ENCODE data around the gene REL. TPM values are rescaled to one million over a fixed set of nuclear protein-coding genes. Genes with fewer than 3 reads are reported as not detected.

REL gene
- total and polyA plus RNA-seq, 2 of the 13 experiments (the other 11 are each of a cell fraction or from before 2014, with no cell fraction given) = 3.7 to 7.0 TPM

GRCh38 chr2:60885683-60886082 is 4.3 kb downstream of the REL start (continued):
- TF ChIP-seq ZBTB14 (CRISPR knock-in tag; IDR thresholded peaks at IDR 0.05) (no peak), TBX3 (IDR thresholded peaks at IDR 0.05; ENCODE audit: borderline replicate concordance) (peak; percentile 60; the same call in 1 of the 2 replicates), ESRRA (CRISPR knock-in tag; IDR thresholded peaks at IDR 0.05; ENCODE audit: low read depth) (no peak), KLF11 (CRISPR knock-in tag; IDR thresholded peaks at IDR 0.05) (no peak), THRA (CRISPR knock-in tag; IDR thresholded peaks at IDR 0.05; ENCODE audit: borderline replicate concordance) (no peak; the same call in 1 of the 2 replicates), NCOA1 (CRISPR knock-in tag; IDR thresholded peaks at IDR 0.05) (no peak), ZNF891 (CRISPR knock-in tag; IDR thresholded peaks at IDR 0.05) (no peak), FOXP4 (CRISPR knock-in tag; IDR thresholded peaks at IDR 0.05) (peak; percentile 72), KLF9 (CRISPR knock-in tag; IDR thresholded peaks at IDR 0.05; ENCODE audit: low read depth) (no peak), KLF6 (CRISPR knock-in tag; IDR thresholded peaks at IDR 0.05) (0 out of 2 replicates have a peak, but pooled peaks have one; percentile 71), ZNF776 (CRISPR knock-in tag; IDR thresholded peaks at IDR 0.05) (no peak), NFE2 (CRISPR knock-in tag; IDR thresholded peaks at IDR 0.05) (no peak), ARID5B (CRISPR knock-in tag; IDR thresholded peaks at IDR 0.05) (peak; percentile 73), NCOA2 (CRISPR knock-in tag; IDR thresholded peaks at IDR 0.05) (peak; percentile 64), ZBTB39 (CRISPR knock-in tag; IDR thresholded peaks at IDR 0.05) (no peak), NFKBIZ (CRISPR knock-in tag; IDR thresholded peaks at IDR 0.05) (no peak), ZSCAN5A (CRISPR knock-in tag; IDR thresholded peaks at IDR 0.05; ENCODE audit: borderline replicate concordance) (no peak), ZFP36 (IDR thresholded peaks at IDR 0.05; ENCODE audit: borderline replicate concordance, low read depth, low read length, partially characterized antibody) (no peak), KMT2B (CRISPR knock-in tag; IDR thresholded peaks at IDR 0.05) (0 out of 2 replicates have a peak, but pooled peaks have one; percentile 47)
